Cardiac muscle cell (in vitro differentiated cells and primary cell): Measurements from ENCODE around the gene VPS41. TPM values are rescaled to one million over a fixed set of nuclear protein-coding genes. Genes with fewer than 3 reads are reported as not detected.

ENCODE experiments used
- DNase-seq, 2 donors: peaks; one replicate each; pipeline versions ENCODE4 v3.0.0 to v3.0.0-alpha.2; 2010 to 2017; ENCODE audit warnings: low read depth in 1 of 2, low spot score in 1 of 2
- H3K27ac ChIP-seq: fragments of 200-600 bp; sonication (generic); 2 replicates; pipeline ENCODE4 v1.5.1; 2016
- H3K27me3 ChIP-seq: fragments of 200-600 bp; sonication (generic); 2 replicates; pipeline ENCODE4 v1.6.0; 2016; ENCODE audit warnings: control low read depth
- H3K36me3 ChIP-seq: fragments of 200-600 bp; sonication (generic); 2 replicates; pipeline ENCODE4 v1.5.1; 2016; ENCODE audit warnings: control low read depth
- H3K4me1 ChIP-seq: fragments of 200-600 bp; sonication (generic); 2 replicates; pipeline ENCODE4 v1.8.1; 2017; ENCODE audit warnings: low read depth, mild to moderate bottlenecking, mixed run types
- H3K4me3 ChIP-seq: fragments of 200-600 bp; sonication (generic); 2 replicates; pipeline ENCODE4 v1.5.1; 2016; ENCODE audit warnings: mild to moderate bottlenecking
- H3K9me3 ChIP-seq: fragments of 200-600 bp; sonication (generic); 2 replicates; pipeline ENCODE4 v1.5.1; 2017; ENCODE audit warnings: low read depth, mild to moderate bottlenecking, control low read depth
- CTCF ChIP-seq: IDR thresholded peaks from 2 replicates; pipeline ENCODE4 v1.5.1; 2012; ENCODE audit warnings: low read depth, mild to moderate bottlenecking, low read length
- polyA plus RNA-seq: library from polyadenylated mRNA; unstranded; fragments of >200 nt; fragmentation: Nextera tagmentation; extraction: Ambion mirVana; gene quantifications from 2 replicates; pipeline ENCODE4 v1.2.1, GENCODE V29; 2016
- total RNA-seq: library from RNA; depleted of rRNA; stranded (reverse); fragments of >200 nt; gene quantifications from 2 replicates; pipeline ENCODE4 v1.2.3, GENCODE V29; 2016

The VPS41 gene
- total and polyA plus RNA-seq, 2 experiments from 2014 or later = 31.3 to 73.7 TPM

- Histone ChIP-seq H3K27ac (no peak overlapping the region), H3K9me3 (no peaks in the 10 kb centered on the region), H3K4me1 (peaks cover 9% of the 10 kb centered on the region), H3K4me3 (no peak overlapping the region), H3K27me3 (no peaks in the 10 kb centered on the region), H3K36me3 (no peaks in the 10 kb centered on the region)
- TF ChIP-seq CTCF = no peak
- DNase-seq = no peak
Measured at GRCh38 chr7:38678698-38679054, 230.3 kb downstream of the VPS41 start.

DNA sequence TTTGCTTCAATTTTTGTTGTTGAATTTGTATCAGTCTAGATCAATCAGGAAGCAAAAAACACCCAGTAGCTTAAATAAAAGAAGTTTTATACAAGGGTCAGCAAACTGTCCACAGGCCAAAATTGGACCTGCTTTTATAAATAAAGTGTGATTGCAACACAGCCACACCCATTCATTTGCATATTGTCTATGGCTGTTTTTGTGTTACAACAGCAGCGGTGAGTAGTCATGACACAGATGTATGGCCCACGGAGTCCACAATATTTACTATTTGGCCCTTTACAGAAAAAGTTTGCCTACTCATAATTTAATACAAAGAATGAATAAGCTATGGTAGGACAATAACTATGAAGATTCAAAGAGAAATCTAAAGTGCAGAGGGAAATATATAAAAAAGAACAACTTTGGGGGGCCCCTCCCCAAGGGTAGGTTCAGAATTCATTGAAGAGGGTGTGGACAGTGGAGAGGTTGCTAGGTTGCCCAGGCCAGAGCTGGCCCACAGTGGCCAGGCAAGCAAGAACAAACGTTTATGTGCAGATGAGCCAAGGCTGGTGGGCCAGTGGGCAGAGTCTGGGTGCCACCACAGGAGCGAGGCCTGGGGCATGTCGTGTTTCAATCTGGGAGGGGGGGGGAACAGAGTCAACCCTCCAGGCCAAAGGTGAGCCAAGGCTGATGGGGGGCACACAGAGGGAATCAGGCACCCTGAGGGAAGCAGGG is 230.9 kb downstream of the VPS41 start:
- Histone ChIP-seq H3K4me1 (peaks cover 9% of the 10 kb centered on the region), H3K9me3 (no peaks in the 10 kb centered on the region), H3K4me3 (no peak overlapping the region), H3K27ac (no peak overlapping the region), H3K36me3 (no peaks in the 10 kb centered on the region), H3K27me3 (no peaks in the 10 kb centered on the region)
- TF ChIP-seq CTCF = no peak
- DNase-seq = no peak

DNA sequence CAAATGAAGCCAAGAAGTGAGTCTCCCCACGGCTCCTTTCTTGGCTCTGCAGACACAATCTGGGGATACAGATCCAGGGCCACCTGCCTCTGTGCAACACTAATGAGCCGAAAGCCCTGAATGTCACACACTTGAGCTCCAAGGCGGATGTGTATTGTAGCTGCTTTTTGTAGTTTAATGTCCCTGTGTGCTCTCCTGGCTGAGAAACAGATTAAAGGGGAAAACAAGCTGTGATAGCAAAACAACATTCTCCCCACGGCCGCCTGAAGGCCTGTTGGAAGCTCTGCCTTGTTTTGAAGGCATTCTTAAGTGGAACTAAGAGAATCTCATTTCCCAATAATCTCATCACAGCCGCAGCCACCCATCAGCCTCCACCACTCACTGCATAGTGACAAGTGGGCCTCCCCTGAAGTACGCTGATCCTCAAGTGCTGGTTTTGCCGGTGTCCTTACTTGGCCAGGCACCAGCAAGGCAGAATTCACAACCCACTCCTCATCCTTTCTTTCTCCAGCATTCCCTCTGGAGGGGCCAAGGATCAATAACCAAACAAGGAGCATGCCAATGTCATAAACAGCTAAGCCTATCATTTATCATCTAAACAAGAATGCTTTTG is 233.4 kb downstream of the VPS41 start:
- TF ChIP-seq CTCF = no peak
- no peak overlapping the region for H3K4me3 ChIP-seq
- no peaks in the 10 kb centered on the region for H3K4me1 ChIP-seq
- DNase-seq = peak in 1 of 2 donors; percentile 17
- no peak overlapping the region for H3K27ac ChIP-seq
- no peaks in the 10 kb centered on the region for H3K9me3 ChIP-seq
- H3K36me3 ChIP-seq = no peaks in the 10 kb centered on the region
- no peaks in the 10 kb centered on the region for H3K27me3 ChIP-seq

DNA sequence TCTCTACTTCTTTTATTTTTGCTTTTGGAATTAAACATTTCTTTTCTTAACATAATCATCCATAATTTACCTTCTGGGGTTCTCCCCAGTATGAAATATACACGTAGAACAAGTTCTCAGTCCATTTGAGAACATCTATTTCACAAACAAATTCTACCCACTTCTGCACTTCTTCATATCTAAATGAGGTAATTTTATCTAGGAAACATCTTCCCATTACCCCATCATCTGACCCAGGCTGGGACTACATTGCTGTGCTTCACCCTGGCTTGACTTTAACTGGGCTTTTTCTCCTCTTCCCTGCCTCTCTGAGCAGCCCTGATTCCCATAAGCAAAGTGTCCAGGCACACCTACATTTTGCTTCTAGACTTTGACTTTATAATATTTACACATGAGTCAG is 234.5 kb downstream of the VPS41 start:
- no peak for DNase-seq
- H3K9me3 ChIP-seq = no peaks in the 10 kb centered on the region
- TF ChIP-seq CTCF = no peak

DNA sequence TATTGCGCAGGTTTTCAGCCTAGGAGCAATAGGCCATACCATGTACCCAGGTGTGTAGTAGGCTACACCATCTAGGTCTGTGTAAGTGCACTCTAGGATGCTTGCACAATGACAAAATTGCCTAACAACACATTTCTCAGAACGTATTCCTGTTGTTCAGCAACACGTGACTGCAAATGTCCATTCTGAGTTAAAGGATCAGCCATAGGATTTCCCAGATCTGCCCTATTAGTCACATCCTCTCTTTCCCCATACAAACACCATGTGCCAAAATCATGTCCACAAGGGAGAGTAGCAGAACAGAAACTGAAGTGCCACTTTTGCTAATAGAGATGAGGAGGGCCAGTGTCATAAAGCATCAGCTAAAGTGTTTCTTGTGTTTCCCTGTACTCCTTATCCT is 235.2 kb downstream of the VPS41 start:
- no peak overlapping the region for H3K4me3 ChIP-seq
- TF ChIP-seq CTCF = no peak
- H3K4me1 ChIP-seq = no peaks in the 10 kb centered on the region
- DNase-seq = peak in 1 of 2 donors; percentile 97
- no peak overlapping the region for H3K27ac ChIP-seq
- no peaks in the 10 kb centered on the region for H3K9me3 ChIP-seq
- no peaks in the 10 kb centered on the region for H3K27me3 ChIP-seq
- H3K36me3 ChIP-seq = no peaks in the 10 kb centered on the region

More for the DNA sequence above, 234.5 kb downstream of the VPS41 start:
- no peak overlapping the region for H3K27ac ChIP-seq
- H3K4me1 ChIP-seq = no peaks in the 10 kb centered on the region
- no peaks in the 10 kb centered on the region for H3K36me3 ChIP-seq
- no peak overlapping the region for H3K4me3 ChIP-seq
- no peaks in the 10 kb centered on the region for H3K27me3 ChIP-seq

Other genes with a start within 250 kb of the VPS41 start
- 0.99 and 3.6 TPM in 2 replicates for gene POU6F2, start 68.7 kb upstream of the VPS41 start, total RNA-seq
- 1.7 and 4.1 TPM in 2 replicates for gene POU6F2, start 68.7 kb upstream of the VPS41 start, polyA plus RNA-seq